IMR-90 (cell line): Measurements from ENCODE around the gene SYNGR1.
"Not testable (repeated sequence)": the region's sequence is repeated elsewhere in the genome, so short reads cannot be mapped to it uniquely, and the experiment has no call there.

Source experiments
- CTCF ChIP-seq: conservative IDR thresholded peaks from 2 replicates; pipeline ENCODE4 v1.5.1; 2012; ENCODE audit warnings: mild to moderate bottlenecking, low read depth, low read length, improper control_type of control experiment
- POLR2A ChIP-seq: IDR thresholded peaks from 2 replicates; pipeline ENCODE4 v1.6.1; 2012; ENCODE audit warnings: mild to moderate bottlenecking, low read depth, low read length
- SMC3 ChIP-seq: fragments of 150-350 bp; IDR thresholded peaks from 2 replicates; pipeline ENCODE4 v1.6.1; 2016; ENCODE audit warnings: low read depth, mild to moderate bottlenecking, antibody characterized with exemption, low read length, moderate library complexity

- not testable (repeated sequence) for TF ChIP-seq POLR2A, CTCF, SMC3
Measured at GRCh38 chr22:39320616-39321029, 29.2 kb upstream of the SYNGR1 start.
